GM12878 (cell line): ENCODE measurements around the gene RASAL1. TPM values are rescaled to one million over a fixed set of nuclear protein-coding genes. Genes with fewer than 3 reads are reported as not detected.
A peak's percentile ranks its signal among the peaks of the same experiment; 100 is the strongest.

ENCODE experiments used
- ATAC-seq: fragments of 200-7000 bp; cut with Tn5 transposase; 3 replicates; pipeline ENCODE4 v1.9.1; 2020; ENCODE audit warnings: mild to moderate bottlenecking, moderate library complexity
- BruUV-seq: library from RNA; stranded (reverse); fragments of 400-500 nt; replicated peaks from 2 replicates; lab custom pipeline; 2021; lab: Mats Ljungman, UMichigan
- CTCF ChIA-PET: fragments of 300-600 bp; sonication (Branson Sonifier 250); formaldehyde crosslinking; extraction: SDS; loops from one replicate; lab custom pipeline; 2021; ENCODE audit warnings: inconsistent platforms; lab: Yijun Ruan, JAX
- POLR2A ChIA-PET: fragments of 350-600 bp; formaldehyde crosslinking; extraction: SDS; loops from one replicate; lab custom pipeline; 2021; ENCODE audit warnings: inconsistent platforms; lab: Charles Lee
- RAD21 ChIA-PET: fragments of 300-600 bp; sonication (Branson Sonifier 250); formaldehyde crosslinking; loops from one replicate; lab custom pipeline; 2023; ENCODE audit warnings: antibody characterized with exemption; ENCODE audit not compliant: unreplicated experiment; lab: Charles Lee
- SMC1A ChIA-PET: fragments of 300-600 bp; sonication (Branson Sonifier 250); formaldehyde crosslinking; loops from one replicate; lab custom pipeline; 2023; ENCODE audit not compliant: unreplicated experiment, uncharacterized antibody; lab: Charles Lee
- DNase-seq: peaks from one replicate; pipeline ENCODE4 v3.0.0-alpha.2; 2011; ENCODE audit warnings: low read depth, low spot score
- FAIRE-seq: peaks from 3 replicates; lab custom pipeline; 2011; peaks lifted over from hg19 to GRCh38; lab: Jason Lieb, UNC
- H2AFZ ChIP-seq: 2 replicates; pipeline ENCODE4 v1.6.0; 2011; ENCODE audit warnings: low read depth, low read length, control low read depth; ENCODE audit not compliant: control insufficient read depth
- H3K27ac ChIP-seq: 2 replicates; pipeline ENCODE4 v1.5.1; 2011; ENCODE audit warnings: control low read depth; ENCODE audit not compliant: control insufficient read depth, insufficient read depth
- H3K27me3 ChIP-seq, 2 experiments: replicated peaks in 1 of 2; 2 replicates each; pipeline versions ENCODE4 v1.6.0 to v1.6.1; 2011; ENCODE audit warnings: low read length in 1 of 2; ENCODE audit not compliant: control insufficient read depth in 2 of 2, insufficient read depth in 2 of 2
- H3K36me3 ChIP-seq, 2 experiments: 2 replicates each; pipeline ENCODE4 v1.5.1; 2011; ENCODE audit warnings: low read length in 1 of 2; ENCODE audit not compliant: control insufficient read depth in 2 of 2, insufficient read depth in 2 of 2
- H3K4me1 ChIP-seq: 2 replicates; pipeline ENCODE4 v1.6.1; 2011; ENCODE audit warnings: mild to moderate bottlenecking, low read length, moderate library complexity, mixed read lengths; ENCODE audit not compliant: control insufficient read depth, insufficient read depth
- H3K4me2 ChIP-seq: 2 replicates; pipeline ENCODE4 v1.6.0; 2011; ENCODE audit warnings: control low read depth; ENCODE audit not compliant: control insufficient read depth, insufficient read depth
- H3K4me3 ChIP-seq: fragments of 200-600 bp; sonication (generic); 2 replicates; pipeline ENCODE4 v1.5.1; 2016
- H3K79me2 ChIP-seq: 2 replicates; pipeline ENCODE4 v1.6.0; 2011; ENCODE audit warnings: low read length; ENCODE audit not compliant: control insufficient read depth, insufficient read depth
- H3K9ac ChIP-seq: 2 replicates; pipeline ENCODE4 v1.8.0; 2011; ENCODE audit warnings: low read length, control low read depth, mixed read lengths; ENCODE audit not compliant: control insufficient read depth, insufficient read depth
- H3K9me3 ChIP-seq: replicated peaks from 3 replicates; pipeline ENCODE4 v1.5.1; 2011; ENCODE audit warnings: mild to moderate bottlenecking, low read length; ENCODE audit not compliant: control insufficient read depth, insufficient read depth
- H4K20me1 ChIP-seq: 2 replicates; pipeline ENCODE4 v1.6.0; 2011; ENCODE audit not compliant: control insufficient read depth, insufficient read depth
- CHD4 ChIP-seq: fragments of 200-600 bp; sonication (generic); IDR thresholded peaks from 2 replicates; pipeline ENCODE4 v1.6.1; 2016; ENCODE audit warnings: mild to moderate bottlenecking
- FOXM1 ChIP-seq: IDR thresholded peaks from 2 replicates; pipeline ENCODE4 v1.6.1; 2012; ENCODE audit warnings: low read depth, mild to moderate bottlenecking, inconsistent platforms, low read length, moderate library complexity
- GABPA ChIP-seq: IDR thresholded peaks from 2 replicates; pipeline ENCODE4 v1.6.1; 2014; ENCODE audit warnings: antibody characterized with exemption, low read depth, mild to moderate bottlenecking, inconsistent platforms
- HCFC1 ChIP-seq: fragments of 150-350 bp; IDR thresholded peaks from 2 replicates; pipeline ENCODE4 v1.6.1; 2014; ENCODE audit warnings: low read length
- IKZF1 ChIP-seq: fragments of 450-650 bp; conservative IDR thresholded peaks from 2 replicates; pipeline ENCODE4 v1.6.1; 2017; ENCODE audit warnings: antibody characterized with exemption, mild to moderate bottlenecking
- POLR2AphosphoS5 ChIP-seq: IDR thresholded peaks from 2 replicates; pipeline ENCODE4 v1.6.1; 2011; ENCODE audit warnings: mild to moderate bottlenecking, low read length, inconsistent platforms
- RCOR1 ChIP-seq: conservative IDR thresholded peaks from 2 replicates; pipeline ENCODE4 v1.6.1; 2012; ENCODE audit warnings: low read depth, low read length, improper control_type of control experiment
- SIN3A ChIP-seq: IDR thresholded peaks from 2 replicates; pipeline ENCODE4 v1.6.1; 2012; ENCODE audit warnings: low read depth, low read length, improper control_type of control experiment
- USF1 ChIP-seq: IDR thresholded peaks from 2 replicates; pipeline ENCODE4 v1.6.1; 2011; ENCODE audit warnings: borderline replicate concordance, low read depth, mild to moderate bottlenecking, moderate library complexity, mixed read lengths, low read length; ENCODE audit not compliant: insufficient read depth; ENCODE audit errors: extremely low read length
- YBX1 ChIP-seq: fragments of 450-650 bp; IDR thresholded peaks from 2 replicates; pipeline ENCODE4 v1.6.1; 2016; ENCODE audit warnings: antibody characterized with exemption
- ZNF207 ChIP-seq: fragments of 450-650 bp; IDR thresholded peaks from 2 replicates; pipeline ENCODE4 v1.6.1; 2014; ENCODE audit warnings: antibody characterized with exemption, mild to moderate bottlenecking, borderline replicate concordance
- whole genome bisulfite sequencing: methylation state at CpG from one replicate; pipeline ENCODE4 v1.1.6; 2016; ENCODE audit warnings: low lambda C conversion rate; ENCODE audit not compliant: insufficient replicate concordance, insufficient coverage; ENCODE audit errors: missing lambda C conversion rate; 5-methylcytosine and 5-hydroxymethylcytosine counted together
- in situ Hi-C: fragments of 300-500 bp; cut with MboI; formaldehyde crosslinking; loops from 9 replicates; pipeline ENCODE4 v1.14.3; 2018; ENCODE audit warnings: mixed read lengths
- intact Hi-C: fragments of 100-400 bp; cut with micrococcal nuclease; formaldehyde crosslinking; loops from one replicate; pipeline ENCODE4 v1.14.2; 2022; ENCODE audit not compliant: unreplicated experiment
- polyA plus RNA-seq, 11 experiments: library from polyadenylated mRNA; depleted of rRNA in 4 of 11; unstranded in 6 of 11; stranded (reverse) in 5 of 11; fragments of >200 nt; fragmentation: Nextera tagmentation in 4 of 11; fragmentation: Illumina TruSeq in 1 of 11; extraction: Ambion mirVana in 4 of 11; extraction: Trizol in 1 of 11; gene quantifications; 1 replicate in 1 of 11; 2 replicates in 10 of 11; pipeline versions ENCODE4 v1.2.1 to v1.2.3, GENCODE V29; 2011 to 2016; ENCODE audit warnings: inconsistent platforms in 2 of 11, missing spikeins in 2 of 11, low read depth in 1 of 11
- total RNA-seq, 4 experiments: library from RNA; depleted of rRNA in 3 of 4; stranded (reverse); fragments of >200 nt in 3 of 4; fragmentation: Illumina TruSeq in 1 of 4; extraction: Trizol in 1 of 4; gene quantifications; 2 replicates each; pipeline versions ENCODE4 v1.2.1 to v1.2.3, GENCODE V29; 2013 to 2021
- TF ChIP-seq, protein P1 (sequence below): fragments of 450-650 bp; IDR thresholded peaks from 2 replicates; pipeline ENCODE4 v1.6.1; 2017; ENCODE audit warnings: mild to moderate bottlenecking, moderate library complexity

RASAL1 gene
- total and polyA plus RNA-seq, 10 of the 15 experiments (the other 5 are each of a cell fraction or from before 2014, with no cell fraction given), result 0.12 to 1.0 (median 0.52) TPM; not detected in 6

DNA sequence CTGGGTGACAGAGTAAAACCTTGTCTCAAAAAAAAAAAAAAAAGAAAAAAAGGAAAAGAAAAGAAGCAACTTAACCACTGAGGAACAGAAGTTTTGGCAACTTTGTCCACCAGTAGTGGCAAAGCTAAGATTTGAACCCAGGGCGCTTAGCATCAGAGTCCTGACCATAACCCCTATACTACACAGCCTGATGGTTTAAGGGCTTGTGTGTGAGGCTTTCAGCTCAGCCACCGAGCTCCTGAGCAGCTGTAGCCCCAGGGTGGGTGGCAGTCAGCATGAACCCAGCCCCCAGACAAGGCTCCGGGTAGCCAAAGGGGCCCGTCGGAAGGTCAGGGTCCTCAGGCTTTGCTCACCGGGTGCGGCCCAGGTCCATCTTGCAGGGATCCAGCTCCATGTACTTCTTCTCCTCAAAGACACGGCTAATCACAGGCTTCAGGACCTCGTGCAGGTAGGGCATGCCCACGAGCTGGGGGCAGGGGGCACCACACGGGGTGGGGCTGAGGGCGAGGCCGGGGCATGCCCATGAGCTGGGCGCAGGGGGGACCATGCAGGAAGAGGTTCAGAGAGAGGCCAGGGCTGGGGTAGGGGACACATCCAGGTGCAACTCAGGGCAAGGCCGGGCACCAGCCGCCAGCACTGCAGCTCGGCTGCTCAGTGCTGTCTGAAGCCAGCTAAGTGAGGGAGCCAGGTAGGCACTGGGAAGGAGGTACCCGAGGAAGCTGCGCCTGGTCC lies 20.9 kb downstream of the RASAL1 start:
- CTCF ChIA-PET, result interaction anchor here (1.0 kb wide), 1 partner anchor 348 kb away, joined by 3 read pairs; no protein-coding TSS in a partner anchor
- Histone ChIP-seq H2AFZ (no peak overlapping the region), H3K9ac (no peak overlapping the region), H3K4me1 (no peaks in the 10 kb centered on the region), H3K36me3 (no peaks in the 10 kb centered on the region), H3K27ac (no peak overlapping the region), H3K4me2 (no peak overlapping the region), H3K9me3 (no peaks in the 10 kb centered on the region), H3K79me2 (no peaks in the 10 kb centered on the region), H3K4me3 (no peak overlapping the region), H4K20me1 (no peaks in the 10 kb centered on the region), H3K27me3 (no peaks in the 10 kb centered on the region; a peak in 2 of 4 replicates)
- ATAC-seq (0 out of 3 replicates have a peak, but pooled peaks have one; percentile 27), FAIRE-seq (no peak), DNase-seq (no peak)
- in situ Hi-C loops, result no loop called here
- POLR2A ChIA-PET, result no interaction called here
- TF ChIP-seq ZNF207 (no peak), GABPA (no peak), SIN3A (no peak), YBX1 (no peak)
- WGBS, result 46% methylated on average over 17 of the region's 19 CpGs
- SMC1A ChIA-PET, result no interaction called here
- no TSS peak for BruUV-seq
- RAD21 ChIA-PET, result interaction anchor here (0.9 kb wide), 1 partner anchor 22 kb away, joined by 3 read pairs; no protein-coding TSS in a partner anchor
- intact Hi-C loops, result no loop called here

DNA sequence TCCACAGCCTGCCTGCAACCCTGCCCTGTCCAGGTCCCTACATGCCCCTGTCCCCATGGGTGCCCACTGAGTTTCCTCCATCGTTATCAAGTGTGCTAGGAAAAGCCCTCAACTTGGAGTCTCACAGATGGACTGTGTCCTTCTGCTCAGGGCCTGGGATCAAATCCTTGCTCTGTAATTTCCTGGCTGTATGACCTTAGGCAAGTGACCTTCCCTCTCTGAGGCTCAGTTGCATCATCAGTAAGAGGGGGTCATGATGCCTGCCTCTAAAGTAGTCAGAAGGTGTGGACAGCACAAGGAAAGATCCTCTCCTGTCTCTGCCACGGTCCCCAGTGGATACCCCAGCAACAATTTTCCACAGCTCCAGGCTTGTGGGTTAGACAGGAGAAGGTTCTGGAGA lies 22.2 kb downstream of the RASAL1 start:
- RAD21 ChIA-PET, result no interaction called here
- no peak for ATAC-seq
- POLR2A ChIA-PET, result no interaction called here
- TF ChIP-seq FOXM1 (no peak), HCFC1 (no peak), CHD4 (no peak), RCOR1 (no peak), POLR2AphosphoS5 (no peak), USF1 (no peak), IKZF1 (no peak)
- TF ChIP-seq, protein P1, sequence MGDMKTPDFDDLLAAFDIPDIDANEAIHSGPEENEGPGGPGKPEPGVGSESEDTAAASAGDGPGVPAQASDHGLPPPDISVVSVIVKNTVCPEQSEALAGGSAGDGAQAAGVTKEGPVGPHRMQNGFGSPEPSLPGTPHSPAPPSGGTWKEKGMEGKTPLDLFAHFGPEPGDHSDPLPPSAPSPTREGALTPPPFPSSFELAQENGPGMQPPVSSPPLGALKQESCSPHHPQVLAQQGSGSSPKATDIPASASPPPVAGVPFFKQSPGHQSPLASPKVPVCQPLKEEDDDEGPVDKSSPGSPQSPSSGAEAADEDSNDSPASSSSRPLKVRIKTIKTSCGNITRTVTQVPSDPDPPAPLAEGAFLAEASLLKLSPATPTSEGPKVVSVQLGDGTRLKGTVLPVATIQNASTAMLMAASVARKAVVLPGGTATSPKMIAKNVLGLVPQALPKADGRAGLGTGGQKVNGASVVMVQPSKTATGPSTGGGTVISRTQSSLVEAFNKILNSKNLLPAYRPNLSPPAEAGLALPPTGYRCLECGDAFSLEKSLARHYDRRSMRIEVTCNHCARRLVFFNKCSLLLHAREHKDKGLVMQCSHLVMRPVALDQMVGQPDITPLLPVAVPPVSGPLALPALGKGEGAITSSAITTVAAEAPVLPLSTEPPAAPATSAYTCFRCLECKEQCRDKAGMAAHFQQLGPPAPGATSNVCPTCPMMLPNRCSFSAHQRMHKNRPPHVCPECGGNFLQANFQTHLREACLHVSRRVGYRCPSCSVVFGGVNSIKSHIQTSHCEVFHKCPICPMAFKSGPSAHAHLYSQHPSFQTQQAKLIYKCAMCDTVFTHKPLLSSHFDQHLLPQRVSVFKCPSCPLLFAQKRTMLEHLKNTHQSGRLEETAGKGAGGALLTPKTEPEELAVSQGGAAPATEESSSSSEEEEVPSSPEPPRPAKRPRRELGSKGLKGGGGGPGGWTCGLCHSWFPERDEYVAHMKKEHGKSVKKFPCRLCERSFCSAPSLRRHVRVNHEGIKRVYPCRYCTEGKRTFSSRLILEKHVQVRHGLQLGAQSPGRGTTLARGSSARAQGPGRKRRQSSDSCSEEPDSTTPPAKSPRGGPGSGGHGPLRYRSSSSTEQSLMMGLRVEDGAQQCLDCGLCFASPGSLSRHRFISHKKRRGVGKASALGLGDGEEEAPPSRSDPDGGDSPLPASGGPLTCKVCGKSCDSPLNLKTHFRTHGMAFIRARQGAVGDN, result no peak

More for the DNA sequence above, 22.2 kb downstream of the RASAL1 start:
- no peak overlapping the region for H2AFZ ChIP-seq
- BruUV-seq, result no TSS peak
- FAIRE-seq (no peak), DNase-seq (no peak)
- in situ Hi-C loops, result no loop called here
- H3K79me2 ChIP-seq, result no peaks in the 10 kb centered on the region
- no peaks in the 10 kb centered on the region for H3K4me1 ChIP-seq
- 0% methylated on average over 2 of the region's 2 CpGs for WGBS
- no peaks in the 10 kb centered on the region for H3K9me3 ChIP-seq
- ChIA-PET CTCF (interaction anchor here (1.0 kb wide), 1 partner anchor 349 kb away, joined by 3 read pairs; no protein-coding TSS in a partner anchor), SMC1A (no interaction called here)
- H3K36me3 ChIP-seq, result no peaks in the 10 kb centered on the region
- no peak overlapping the region for H3K9ac ChIP-seq
- no peak overlapping the region for H3K27ac ChIP-seq
- intact Hi-C loops, result no loop called here
- no peaks in the 10 kb centered on the region for H4K20me1 ChIP-seq
- H3K4me2 ChIP-seq, result no peak overlapping the region
- H3K4me3 ChIP-seq, result no peak overlapping the region
- no peaks in the 10 kb centered on the region; a peak in 2 of 4 replicates for H3K27me3 ChIP-seq
